Kidney tubule cell (primary cell): ENCODE results near the gene FAM83C.

ENCODE experiments used
- DNase-seq: peaks from one replicate; pipeline ENCODE4 v3.0.0-alpha.2; 2018; ENCODE audit warnings: low spot score

Gene FAM83C

GRCh38 chr20:35284267-35284991 lies 7.8 kb downstream of the FAM83C start, which contains the start of gene EIF6:
Gene EIF6 (minus strand): TSS chr20:35284772. CDS start chr20:35284487, 285 bp downstream.
- DNase-seq: peak; percentile 94

- DNase-seq: peak; percentile 63
Measured at GRCh38 chr20:35283441-35284266, 8.6 kb downstream of the FAM83C start.

GRCh38 chr20:35281506-35282101 lies 10.6 kb downstream of the FAM83C start:
- DNase-seq: no peak

- no peak for DNase-seq
Measured at GRCh38 chr20:35280523-35280922, 11.7 kb downstream of the FAM83C start.

- no peak for DNase-seq
Measured at GRCh38 chr20:35279533-35280174, 12.6 kb downstream of the FAM83C start.

GRCh38 chr20:35279040-35279439 lies 13.2 kb downstream of the FAM83C start:
- peak; percentile 82 for DNase-seq

- DNase-seq: peak; percentile 92
Measured at GRCh38 chr20:35277531-35278395, 14.5 kb downstream of the FAM83C start, which contains the start of gene MMP24OS. Gene MMP24OS (minus strand): TSS chr20:35278122. CDS start chr20:35277929, 193 bp downstream.

- DNase-seq: no peak
Measured at GRCh38 chr20:35277127-35277526, 15.1 kb downstream of the FAM83C start.

- DNase-seq: peak; percentile 47
Measured at GRCh38 chr20:35276408-35276807, 15.8 kb downstream of the FAM83C start.

- no peak for DNase-seq
Measured at GRCh38 chr20:35275741-35276251, 16.4 kb downstream of the FAM83C start.

- no peak for DNase-seq
Measured at GRCh38 chr20:35274172-35275092, 17.8 kb downstream of the FAM83C start.

GRCh38 chr20:35273449-35274171 lies 18.6 kb downstream of the FAM83C start:
- DNase-seq: no peak

GRCh38 chr20:35271904-35272303 lies 20.3 kb downstream of the FAM83C start:
- peak; percentile 84 for DNase-seq

GRCh38 chr20:35271073-35271882 lies 20.9 kb downstream of the FAM83C start:
- DNase-seq: peak; percentile 67

- no peak for DNase-seq
Measured at GRCh38 chr20:35270021-35270902, 22.0 kb downstream of the FAM83C start.

GRCh38 chr20:35269055-35269781 lies 23.0 kb downstream of the FAM83C start:
- DNase-seq: peak; percentile 75
